Stomach smooth muscle (tissue), 2 donors: ENCODE measurements around the gene POM121C.
"Not testable (repeated sequence)": the region's sequence is repeated elsewhere in the genome, so short reads cannot be mapped to it uniquely, and the experiment has no call there.

Experiments
- H3K27ac ChIP-seq: one replicate; pipeline ENCODE4 v1.7.0; 2013; ENCODE audit warnings: mild to moderate bottlenecking, low read length, inconsistent platforms
- H3K27me3 ChIP-seq, 2 donors: one replicate each; pipeline ENCODE4 v1.7.0; 2013; ENCODE audit warnings: low read length in 2 of 2; ENCODE audit not compliant: insufficient read depth in 2 of 2, control insufficient read depth in 1 of 2
- H3K36me3 ChIP-seq, 2 donors: one replicate each; pipeline ENCODE4 v1.7.0; 2013; ENCODE audit warnings: low read length in 2 of 2; ENCODE audit not compliant: control insufficient read depth in 2 of 2, insufficient read depth in 2 of 2
- H3K4me1 ChIP-seq: one replicate; pipeline ENCODE4 v1.7.0; 2013; ENCODE audit warnings: low read length; ENCODE audit not compliant: control insufficient read depth, insufficient read depth
- H3K4me3 ChIP-seq, 2 donors: one replicate each; pipeline ENCODE4 v1.7.0; 2013; ENCODE audit warnings: low read length in 2 of 2
- H3K9ac ChIP-seq, 2 donors: one replicate each; pipeline ENCODE4 v1.7.0; 2013; ENCODE audit warnings: low read length in 2 of 2, mild to moderate bottlenecking in 1 of 2
- H3K9me3 ChIP-seq, 2 donors: one replicate each; pipeline ENCODE4 v1.7.0; 2013; ENCODE audit warnings: low read length in 2 of 2; ENCODE audit not compliant: control insufficient read depth in 2 of 2
- donor health status: healthy.
- donor health status: Pancreatic carcinoma.

Gene POM121C

GRCh38 chr7:75410823-75411173, 75.3 kb downstream of the POM121C start:
- not testable (repeated sequence) for H3K27me3 ChIP-seq, H3K4me3 ChIP-seq, H3K36me3 ChIP-seq, H3K27ac ChIP-seq, H3K9ac ChIP-seq, H3K9me3 ChIP-seq, H3K4me1 ChIP-seq

- not testable (repeated sequence) for H3K4me1 ChIP-seq, H3K36me3 ChIP-seq, H3K27me3 ChIP-seq, H3K9ac ChIP-seq, H3K4me3 ChIP-seq, H3K9me3 ChIP-seq, H3K27ac ChIP-seq
These were observed 75.9 kb downstream of the POM121C start for GRCh38 chr7:75409880-75410822.

GRCh38 chr7:75404663-75405062, 81.4 kb downstream of the POM121C start:
- not testable (repeated sequence) for H3K9me3 ChIP-seq, H3K27ac ChIP-seq, H3K4me3 ChIP-seq, H3K4me1 ChIP-seq, H3K36me3 ChIP-seq, H3K27me3 ChIP-seq, H3K9ac ChIP-seq

- not testable (repeated sequence) for H3K4me3 ChIP-seq, H3K36me3 ChIP-seq
These were observed 82.3 kb downstream of the POM121C start for GRCh38 chr7:75403455-75404443.

GRCh38 chr7:75400575-75400974, 85.5 kb downstream of the POM121C start:
- not testable (repeated sequence) for H3K36me3 ChIP-seq, H3K9ac ChIP-seq, H3K4me3 ChIP-seq, H3K27me3 ChIP-seq, H3K27ac ChIP-seq, H3K4me1 ChIP-seq, H3K9me3 ChIP-seq

More at GRCh38 chr7:75403455-75404443, 82.3 kb downstream of the POM121C start:
- H3K9me3 ChIP-seq, H3K27me3 ChIP-seq, H3K27ac ChIP-seq, H3K9ac ChIP-seq, H3K4me1 ChIP-seq: not testable (repeated sequence)

GRCh38 chr7:75398771-75399700, 87.1 kb downstream of the POM121C start:
- H3K4me1 ChIP-seq, H3K36me3 ChIP-seq, H3K4me3 ChIP-seq, H3K9me3 ChIP-seq, H3K27me3 ChIP-seq, H3K27ac ChIP-seq, H3K9ac ChIP-seq: not testable (repeated sequence)

GRCh38 chr7:75397865-75398264, 88.2 kb downstream of the POM121C start:
- H3K27me3 ChIP-seq, H3K4me1 ChIP-seq, H3K27ac ChIP-seq, H3K9me3 ChIP-seq, H3K36me3 ChIP-seq, H3K9ac ChIP-seq, H3K4me3 ChIP-seq: not testable (repeated sequence)

- H3K27me3 ChIP-seq, H3K4me3 ChIP-seq, H3K27ac ChIP-seq, H3K36me3 ChIP-seq, H3K9me3 ChIP-seq, H3K9ac ChIP-seq, H3K4me1 ChIP-seq: not testable (repeated sequence)
These were observed 90.8 kb downstream of the POM121C start, which contains the start of gene TRIM73 for GRCh38 chr7:75395329-75395728. TRIM73 (plus strand) TSS chr7:75395629; CDS start chr7:75398934, 3,305 bp downstream.

- H3K4me1 ChIP-seq, H3K9ac ChIP-seq, H3K27ac ChIP-seq, H3K36me3 ChIP-seq, H3K27me3 ChIP-seq, H3K9me3 ChIP-seq, H3K4me3 ChIP-seq: not testable (repeated sequence)
These were observed 92.9 kb downstream of the POM121C start for GRCh38 chr7:75393194-75393593.
